Naive thymus-derived CD4-positive, alpha-beta T cell (primary cell): Measurements from ENCODE around the gene FRMD4A. TPM values are rescaled to one million over a fixed set of nuclear protein-coding genes. Genes with fewer than 3 reads are reported as not detected.

Source experiments
- ATAC-seq: fragments of 150-1000 bp; cut with Tn5 transposase; 2 replicates; pipeline ENCODE4 v1.10.0; 2021; ENCODE audit warnings: mild to moderate bottlenecking, moderate library complexity
- CTCF ChIA-PET: fragments of 350-600 bp; sonication (Branson Sonifier 250); formaldehyde crosslinking; loops from one replicate; lab custom pipeline; 2021; ENCODE audit warnings: antibody characterized with exemption; lab: Charles Lee
- POLR2A ChIA-PET: fragments of 350-600 bp; sonication (Branson Sonifier 250); formaldehyde crosslinking; loops from one replicate; lab custom pipeline; 2021; ENCODE audit warnings: antibody characterized with exemption, inconsistent platforms; lab: Charles Lee
- DNase-seq, 9 donors: peaks; one replicate each; pipeline versions ENCODE4 v3.0.0 to v3.0.0-alpha.2; 2020 to 2022; ENCODE audit warnings: mixed read lengths in 1 of 9
- H3K27ac ChIP-seq: one replicate; pipeline ENCODE4 v1.7.0; 2013; ENCODE audit warnings: mild to moderate bottlenecking, low read depth, low read length, moderate library complexity
- H3K27me3 ChIP-seq, 2 donors: one replicate each; pipeline ENCODE4 v1.7.0; 2013; ENCODE audit warnings: low read length in 2 of 2, mild to moderate bottlenecking in 2 of 2, moderate library complexity in 2 of 2; ENCODE audit not compliant: control insufficient read depth in 2 of 2, insufficient read depth in 2 of 2
- H3K36me3 ChIP-seq, 3 experiments: 1 replicate in 2 of 3; 2 replicates in 1 of 3; pipeline ENCODE4 v1.7.0; 2013; ENCODE audit warnings: low read length in 3 of 3, mild to moderate bottlenecking in 3 of 3, moderate library complexity in 1 of 3; ENCODE audit not compliant: insufficient read depth in 3 of 3, control insufficient read depth in 2 of 3
- H3K4me1 ChIP-seq, 2 donors: one replicate each; pipeline ENCODE4 v1.7.0; 2013; ENCODE audit warnings: low read length in 2 of 2, mild to moderate bottlenecking in 2 of 2, moderate library complexity in 1 of 2; ENCODE audit not compliant: control insufficient read depth in 2 of 2, insufficient read depth in 2 of 2
- H3K4me3 ChIP-seq: 2 replicates; pipeline ENCODE4 v1.7.0; 2013; ENCODE audit warnings: mild to moderate bottlenecking, low read length
- H3K9me3 ChIP-seq, 3 experiments: 1 replicate in 2 of 3; 2 replicates in 1 of 3; pipeline ENCODE4 v1.7.0; 2013; ENCODE audit warnings: low read length in 3 of 3; ENCODE audit not compliant: control insufficient read depth in 2 of 3
- H3K27ac Mint-ChIP-seq, 9 donors: one replicate each; pipeline ENCODE4 v1.8.0; 2020 to 2022; ENCODE audit warnings: mixed read lengths in 9 of 9, mild to moderate bottlenecking in 8 of 9, moderate library complexity in 5 of 9, inconsistent platforms in 2 of 9
- H3K27me3 Mint-ChIP-seq, 5 donors: one replicate each; pipeline ENCODE4 v1.8.0; 2021 to 2022; ENCODE audit warnings: mixed read lengths in 5 of 5, mild to moderate bottlenecking in 1 of 5
- H3K36me3 Mint-ChIP-seq, 5 donors: one replicate each; pipeline ENCODE4 v1.8.0; 2020 to 2022; ENCODE audit warnings: mixed read lengths in 5 of 5, mild to moderate bottlenecking in 3 of 5, inconsistent platforms in 1 of 5
- H3K4me1 Mint-ChIP-seq, 7 donors: one replicate each; pipeline ENCODE4 v1.8.0; 2020 to 2022; ENCODE audit warnings: mixed read lengths in 7 of 7, mild to moderate bottlenecking in 3 of 7, inconsistent platforms in 1 of 7
- H3K4me3 Mint-ChIP-seq, 10 donors: one replicate each; pipeline ENCODE4 v1.8.0; 2020 to 2022; ENCODE audit warnings: mild to moderate bottlenecking in 10 of 10, mixed read lengths in 10 of 10, moderate library complexity in 6 of 10, inconsistent platforms in 2 of 10
- H3K9me3 Mint-ChIP-seq, 11 donors: one replicate each; pipeline ENCODE4 v1.8.0; 2020 to 2022; ENCODE audit warnings: mixed read lengths in 11 of 11, mild to moderate bottlenecking in 4 of 11, inconsistent platforms in 1 of 11, moderate library complexity in 1 of 11
- intact Hi-C, 2 donors: fragments of 100-400 bp; cut with micrococcal nuclease; formaldehyde crosslinking; loops; one replicate each; pipeline ENCODE4 v1.15.1; 2023
- polyA plus RNA-seq, 2 donors: library from polyadenylated mRNA; unstranded; fragments of 300-500 nt; fragmentation: Illumina TruSeq; gene quantifications; one replicate each; pipeline ENCODE4 v1.2.3, GENCODE V29; 2021
- total RNA-seq, 6 experiments: library from RNA in 5 of 6; stranded (reverse) in 5 of 6; gene quantifications; 1 replicate in 5 of 6; 2 replicates in 1 of 6; pipeline ENCODE4 v1.2.3 and lab custom pipeline; 2021 to 2026

The FRMD4A gene
- total and polyA plus RNA-seq, 7 experiments from 2014 or later: 0.10 to 3.1 (median 0.62) TPM

DNA sequence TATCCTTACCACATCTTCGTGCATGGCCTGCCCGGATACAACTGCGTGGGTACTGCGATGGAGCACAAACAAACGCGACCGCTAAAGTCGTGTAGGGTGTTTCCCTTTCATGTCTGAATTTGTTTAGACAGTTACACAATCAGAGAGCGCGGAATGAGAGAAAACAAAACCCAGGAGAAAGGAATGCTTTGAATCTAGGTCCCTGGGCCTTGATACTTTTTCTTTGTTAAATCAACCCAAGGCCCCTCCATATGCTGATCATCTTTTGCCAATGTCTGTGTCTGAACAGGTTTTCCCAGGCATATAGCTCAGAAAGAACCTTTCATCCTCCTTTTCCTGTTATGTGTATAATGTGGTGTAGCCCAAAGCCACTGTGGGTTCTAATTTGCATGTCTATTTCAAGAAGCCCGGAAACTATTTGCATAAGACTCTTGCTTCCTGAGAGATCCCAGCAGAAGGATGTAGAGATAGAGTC lies 145.8 kb downstream of the FRMD4A start:
- H3K27me3 ChIP-seq: peaks cover 0 to 5% of the 10 kb centered on the region in 2 donors
- H3K4me1 ChIP-seq: peaks cover 0 to 12% of the 10 kb centered on the region in 2 donors
- POLR2A ChIA-PET: interaction anchor here (1.5 kb wide), 1 partner anchor 398 kb away, joined by 6 read pairs; no protein-coding TSS in a partner anchor
- CTCF ChIA-PET: interaction anchor here (0.7 to 1.3 kb wide), 3 partner anchors 10 to 398 kb away, joined by 3 read pairs; no protein-coding TSS in a partner anchor
- peaks cover 23 to 70% (median 27%) of the 10 kb centered on the region in 5 donors for H3K27me3 Mint-ChIP-seq
- H3K36me3 Mint-ChIP-seq: peaks cover 0 to 8% (median 0%) of the 10 kb centered on the region in 5 donors
- peak overlapping the region; percentile 71 to 88 (median 77) for H3K4me3 Mint-ChIP-seq
- peak overlapping the region; percentile 88 to 98 (median 95) for H3K27ac Mint-ChIP-seq
- no peaks in the 10 kb centered on the region for H3K9me3 ChIP-seq
- H3K4me3 ChIP-seq: peak overlapping the region; percentile 37
- peak overlapping the region; percentile 61 for H3K27ac ChIP-seq
- ATAC-seq (peak; percentile 73), DNase-seq (peak in 8 of 9 donors; percentile 11 to 85 (median 76))
- H3K4me1 Mint-ChIP-seq: peaks cover 12 to 35% (median 22%) of the 10 kb centered on the region in 7 donors
- H3K9me3 Mint-ChIP-seq: peaks cover 0 to 11% (median 5%) of the 10 kb centered on the region in 11 donors
- H3K36me3 ChIP-seq: no peaks in the 10 kb centered on the region
- intact Hi-C loops: loop anchor here (1.0 to 10.0 kb wide), 9 partner anchors 176 to 836 kb away; partner anchors contain the start of genes CDNF (in 1 of the 2), HSPA14 (in 1 of the 2), MSANTD7 (in 1 of the 2) and PRPF18 (in 1 of the 2)

GRCh38 chr10:14182781-14183180 lies 147.9 kb downstream of the FRMD4A start:
- H3K4me3 Mint-ChIP-seq: no peak overlapping the region
- CTCF ChIA-PET: no interaction called here
- H3K9me3 ChIP-seq: no peaks in the 10 kb centered on the region
- peak overlapping the region in 2 of 9 donors; percentile 1 to 67 for H3K27ac Mint-ChIP-seq
- peaks cover 0 to 14% (median 5%) of the 10 kb centered on the region in 11 donors for H3K9me3 Mint-ChIP-seq
- peaks cover 0 to 12% of the 10 kb centered on the region in 2 donors for H3K4me1 ChIP-seq
- peaks cover 0 to 9% of the 10 kb centered on the region in 2 donors for H3K27me3 ChIP-seq
- H3K4me3 ChIP-seq: no peak overlapping the region
- no peak for DNase-seq
- H3K27ac ChIP-seq: no peak overlapping the region
- peaks cover 12 to 35% (median 22%) of the 10 kb centered on the region in 7 donors for H3K4me1 Mint-ChIP-seq
- H3K36me3 Mint-ChIP-seq: peaks cover 0 to 8% (median 0%) of the 10 kb centered on the region in 5 donors
- intact Hi-C loops: loop anchor here in 1 of 2 donors (10.0 kb wide), 2 partner anchors 202 to 518 kb away; no protein-coding TSS in a partner anchor
- no peaks in the 10 kb centered on the region for H3K36me3 ChIP-seq
- no peak for ATAC-seq
- POLR2A ChIA-PET: no interaction called here
- H3K27me3 Mint-ChIP-seq: peaks cover 34 to 74% (median 39%) of the 10 kb centered on the region in 5 donors

DNA sequence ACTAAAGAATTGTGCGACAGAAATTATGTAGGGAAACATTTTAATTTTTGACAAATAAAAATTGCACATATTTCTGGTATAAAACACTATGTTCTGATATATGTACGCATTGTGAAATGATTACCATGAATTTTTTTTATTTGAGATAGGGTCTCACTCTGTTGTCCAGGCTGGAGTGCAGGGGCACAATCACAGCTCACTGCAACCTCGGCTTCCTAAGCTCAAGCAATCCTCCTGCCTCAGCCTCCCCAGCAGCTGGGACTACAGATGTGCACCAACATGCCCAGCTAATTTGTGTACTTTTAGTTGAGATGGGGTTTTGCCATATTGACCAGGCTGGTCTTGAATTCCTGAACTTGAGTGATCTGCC lies 149.2 kb downstream of the FRMD4A start:
- ChIA-PET CTCF (no interaction called here), POLR2A (no interaction called here)
- ATAC-seq (no peak), DNase-seq (no peak)
- Histone ChIP-seq H3K27me3 (peaks cover 0 to 9% of the 10 kb centered on the region in 2 donors), H3K27ac (no peak overlapping the region), H3K9me3 (no peaks in the 10 kb centered on the region), H3K4me1 (peaks cover 0 to 12% of the 10 kb centered on the region in 2 donors), H3K36me3 (no peaks in the 10 kb centered on the region), H3K4me3 (no peak overlapping the region)
- intact Hi-C loops: loop anchor here in 1 of 2 donors (10.0 kb wide), 2 partner anchors 203 to 517 kb away; no protein-coding TSS in a partner anchor
- peaks cover 45 to 73% (median 51%) of the 10 kb centered on the region in 5 donors for H3K27me3 Mint-ChIP-seq
- no peak overlapping the region for H3K27ac Mint-ChIP-seq
- H3K4me3 Mint-ChIP-seq: no peak overlapping the region
- H3K9me3 Mint-ChIP-seq: peaks cover 0 to 14% (median 5%) of the 10 kb centered on the region in 11 donors
- H3K4me1 Mint-ChIP-seq: peaks cover 12 to 30% (median 21%) of the 10 kb centered on the region in 7 donors
- H3K36me3 Mint-ChIP-seq: peaks cover 0 to 8% (median 0%) of the 10 kb centered on the region in 5 donors

DNA sequence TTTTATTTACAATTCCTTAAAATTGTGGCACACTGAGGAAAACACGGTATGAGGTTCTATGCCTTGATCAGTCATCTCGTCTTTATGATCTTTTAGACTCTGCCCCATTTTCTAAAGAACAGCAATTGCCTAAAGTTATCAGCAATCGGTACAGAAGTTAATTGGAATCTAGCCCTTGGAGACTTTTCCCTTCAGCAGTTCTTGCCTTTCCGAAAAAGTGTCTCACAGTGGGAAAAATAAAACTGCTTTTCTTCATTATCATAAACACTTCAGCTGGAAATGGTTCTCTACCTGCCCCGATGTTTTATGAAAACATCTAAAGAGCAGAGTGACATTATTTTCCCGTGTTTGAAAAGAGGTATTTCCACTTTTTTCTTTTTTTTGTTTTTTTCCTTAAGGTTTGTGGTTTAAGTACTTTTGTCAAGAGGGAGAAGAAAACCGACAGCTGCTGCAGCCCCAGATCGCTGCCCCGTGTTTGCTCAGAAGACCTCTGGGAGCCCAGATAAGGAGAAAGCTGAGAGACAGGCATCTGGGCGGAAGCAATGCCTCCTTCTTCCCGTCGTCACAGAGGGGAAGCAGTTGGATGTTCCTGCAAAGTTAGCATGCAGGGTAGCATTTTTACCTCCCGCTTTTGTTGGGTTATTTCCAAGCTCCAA lies 149.7 kb downstream of the FRMD4A start:
- Mint-ChIP-seq H3K27ac (no peak overlapping the region), H3K4me1 (peaks cover 9 to 25% (median 16%) of the 10 kb centered on the region in 7 donors), H3K36me3 (peaks cover 0 to 8% (median 0%) of the 10 kb centered on the region in 5 donors), H3K27me3 (peaks cover 50 to 71% (median 57%) of the 10 kb centered on the region in 5 donors), H3K4me3 (no peak overlapping the region), H3K9me3 (peaks cover 0 to 14% (median 3%) of the 10 kb centered on the region in 11 donors)
- Histone ChIP-seq H3K36me3 (no peaks in the 10 kb centered on the region), H3K27ac (no peak overlapping the region), H3K4me1 (peaks cover 0 to 12% of the 10 kb centered on the region in 2 donors), H3K27me3 (peaks cover 0 to 9% of the 10 kb centered on the region in 2 donors), H3K9me3 (no peaks in the 10 kb centered on the region), H3K4me3 (no peak overlapping the region)
- ATAC-seq (no peak), DNase-seq (no peak)
- ChIA-PET POLR2A (no interaction called here), CTCF (no interaction called here)
- intact Hi-C loops: loop anchor here in 1 of 2 donors (10.0 kb wide), 2 partner anchors 204 to 516 kb away; no protein-coding TSS in a partner anchor

- ChIA-PET CTCF (no interaction called here), POLR2A (no interaction called here)
- Mint-ChIP-seq H3K27me3 (peaks cover 68 to 79% (median 72%) of the 10 kb centered on the region in 5 donors), H3K36me3 (peaks cover 0 to 8% (median 0%) of the 10 kb centered on the region in 5 donors), H3K27ac (no peak overlapping the region), H3K4me1 (peaks cover 2 to 11% (median 4%) of the 10 kb centered on the region in 7 donors), H3K4me3 (no peak overlapping the region), H3K9me3 (peaks cover 0 to 10% (median 3%) of the 10 kb centered on the region in 11 donors)
- intact Hi-C loops: no loop called here
- peaks cover 2 to 3% of the 10 kb centered on the region in 2 donors for H3K4me1 ChIP-seq
- H3K36me3 ChIP-seq: no peaks in the 10 kb centered on the region
- DNase-seq: no peak
- H3K27ac ChIP-seq: no peak overlapping the region
- no peak overlapping the region for H3K4me3 ChIP-seq
- no peaks in the 10 kb centered on the region for H3K9me3 ChIP-seq
- ATAC-seq: no peak
- H3K27me3 ChIP-seq: peaks cover 0 to 11% of the 10 kb centered on the region in 2 donors
These were observed 151.5 kb downstream of the FRMD4A start for GRCh38 chr10:14179251-14179650.
